ENCODE measurements around the gene PDCL2. TPM values are rescaled to one million over a fixed set of nuclear protein-coding genes. Genes with fewer than 3 reads are reported as not detected.

The PDCL2 gene
- total and polyA plus RNA-seq, 2 donors (not counting 1 experiment from before 2014, with no cell fraction given): not detected

DNA sequence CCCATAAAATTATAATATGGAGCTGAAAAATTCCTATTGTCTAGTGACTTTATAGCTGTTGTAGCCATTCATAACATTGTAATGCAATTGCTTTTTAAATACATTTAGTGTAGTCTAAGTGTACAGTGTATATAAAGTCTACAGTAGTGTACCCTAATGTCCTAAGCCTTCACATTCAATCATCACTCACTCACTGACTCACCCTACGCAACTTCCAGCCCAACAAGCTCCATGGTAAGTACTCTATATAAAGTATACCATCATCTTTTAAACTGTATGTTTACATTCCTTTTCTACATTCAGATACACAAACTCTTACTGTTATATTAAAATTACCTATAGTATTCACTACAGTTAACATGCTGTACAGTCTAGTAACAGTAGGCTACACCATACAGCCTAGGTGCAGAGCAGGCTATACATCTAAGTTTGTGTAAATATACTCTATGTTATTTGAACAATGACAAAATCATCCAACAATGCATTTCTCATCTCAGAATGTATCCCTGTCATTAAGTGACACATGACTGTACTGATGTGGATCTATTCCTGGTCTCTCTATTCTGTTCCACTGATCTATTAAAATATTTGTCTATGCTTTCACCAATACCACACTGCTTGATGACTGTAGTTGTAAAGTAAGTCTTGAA is 79.0 kb downstream of the PDCL2 start:
- no peak overlapping the region for H3K4me3 ChIP-seq (replicated peaks in 1 of 4; ENCODE audit: control extremely low read depth in 1 of 4, insufficient read depth in 1 of 4, low read depth in 3 of 4, low read length in 4 of 4)
- H3K4me1 ChIP-seq (ENCODE audit: control insufficient read depth, extremely low read depth, insufficient read depth, low read length): no peaks in the 10 kb centered on the region
- H4K20me1 ChIP-seq (ENCODE audit: control insufficient read depth, extremely low read depth, insufficient read depth, low read length): no peaks in the 10 kb centered on the region
- no peak overlapping the region for H3K4me2 ChIP-seq (ENCODE audit: extremely low read depth, insufficient read depth, low read length)
- H3K36me3 ChIP-seq (ENCODE audit: control insufficient read depth, insufficient read depth, low read length): no peaks in the 10 kb centered on the region
- DNase-seq (ENCODE audit: low read depth in 2 of 2): peak in 1 of 2 donors; percentile 31
- no peak for TF ChIP-seq EZH2 (IDR thresholded peaks at IDR 0.05; ENCODE audit: low read length, missing control alignments)
- TF ChIP-seq, protein P1, sequence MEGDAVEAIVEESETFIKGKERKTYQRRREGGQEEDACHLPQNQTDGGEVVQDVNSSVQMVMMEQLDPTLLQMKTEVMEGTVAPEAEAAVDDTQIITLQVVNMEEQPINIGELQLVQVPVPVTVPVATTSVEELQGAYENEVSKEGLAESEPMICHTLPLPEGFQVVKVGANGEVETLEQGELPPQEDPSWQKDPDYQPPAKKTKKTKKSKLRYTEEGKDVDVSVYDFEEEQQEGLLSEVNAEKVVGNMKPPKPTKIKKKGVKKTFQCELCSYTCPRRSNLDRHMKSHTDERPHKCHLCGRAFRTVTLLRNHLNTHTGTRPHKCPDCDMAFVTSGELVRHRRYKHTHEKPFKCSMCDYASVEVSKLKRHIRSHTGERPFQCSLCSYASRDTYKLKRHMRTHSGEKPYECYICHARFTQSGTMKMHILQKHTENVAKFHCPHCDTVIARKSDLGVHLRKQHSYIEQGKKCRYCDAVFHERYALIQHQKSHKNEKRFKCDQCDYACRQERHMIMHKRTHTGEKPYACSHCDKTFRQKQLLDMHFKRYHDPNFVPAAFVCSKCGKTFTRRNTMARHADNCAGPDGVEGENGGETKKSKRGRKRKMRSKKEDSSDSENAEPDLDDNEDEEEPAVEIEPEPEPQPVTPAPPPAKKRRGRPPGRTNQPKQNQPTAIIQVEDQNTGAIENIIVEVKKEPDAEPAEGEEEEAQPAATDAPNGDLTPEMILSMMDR (conservative IDR thresholded peaks at IDR 0.05 in 1 of 2, IDR thresholded peaks at IDR 0.05 in 1 of 2; ENCODE audit: low read depth in 1 of 2, low read length in 2 of 2): no peak
- H3K27ac ChIP-seq (ENCODE audit: insufficient read depth, low read length): no peak overlapping the region
- H3K9ac ChIP-seq (ENCODE audit: insufficient read depth, low read length): no peak overlapping the region
- H3K79me2 ChIP-seq (ENCODE audit: control insufficient read depth, insufficient read depth, low read length): peaks cover 4% of the 10 kb centered on the region
- no peaks in the 10 kb centered on the region for H3K9me3 ChIP-seq (ENCODE audit: control insufficient read depth, insufficient read depth, low read depth, low read length)
- H3K27me3 ChIP-seq (ENCODE audit: control insufficient read depth, insufficient read depth, low read length): no peaks in the 10 kb centered on the region
- H2AFZ ChIP-seq (ENCODE audit: low read length): no peak overlapping the region

DNA sequence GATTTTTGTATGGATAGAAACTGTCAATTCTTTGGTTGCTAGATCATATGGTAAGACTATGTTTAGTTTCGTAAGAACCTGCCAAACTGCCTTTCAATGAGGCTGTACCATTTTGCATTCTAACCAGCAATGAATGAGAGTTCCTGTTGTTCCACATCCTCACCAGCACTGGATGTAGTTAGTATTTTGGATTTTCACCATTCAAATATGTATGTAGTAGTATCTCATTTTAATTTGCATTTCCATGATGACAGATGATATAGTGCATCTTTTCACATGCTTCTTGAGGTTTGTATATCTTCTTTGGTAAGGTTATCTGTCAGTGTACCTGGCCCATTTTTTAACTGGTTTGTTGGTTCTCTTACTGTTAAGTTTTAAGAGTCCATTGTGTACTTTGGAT is 80.0 kb downstream of the PDCL2 start:
- Histone ChIP-seq H3K4me2 (ENCODE audit: extremely low read depth, insufficient read depth, low read length) (no peak overlapping the region), H3K9ac (ENCODE audit: insufficient read depth, low read length) (no peak overlapping the region), H3K4me1 (ENCODE audit: control insufficient read depth, extremely low read depth, insufficient read depth, low read length) (no peaks in the 10 kb centered on the region), H4K20me1 (ENCODE audit: control insufficient read depth, extremely low read depth, insufficient read depth, low read length) (no peaks in the 10 kb centered on the region), H3K36me3 (ENCODE audit: control insufficient read depth, insufficient read depth, low read length) (peaks cover under 1% of the 10 kb centered on the region), H3K27me3 (ENCODE audit: control insufficient read depth, insufficient read depth, low read length) (no peaks in the 10 kb centered on the region), H2AFZ (ENCODE audit: low read length) (no peak overlapping the region), H3K79me2 (ENCODE audit: control insufficient read depth, insufficient read depth, low read length) (peaks cover 4% of the 10 kb centered on the region), H3K9me3 (ENCODE audit: control insufficient read depth, insufficient read depth, low read depth, low read length) (no peaks in the 10 kb centered on the region), H3K27ac (ENCODE audit: insufficient read depth, low read length) (no peak overlapping the region), H3K4me3 (replicated peaks in 1 of 4; ENCODE audit: control extremely low read depth in 1 of 4, insufficient read depth in 1 of 4, low read depth in 3 of 4, low read length in 4 of 4) (no peak overlapping the region)
- TF ChIP-seq, protein P1 (conservative IDR thresholded peaks at IDR 0.05 in 1 of 2, IDR thresholded peaks at IDR 0.05 in 1 of 2; ENCODE audit: low read depth in 1 of 2, low read length in 2 of 2): no peak
- TF ChIP-seq EZH2 (IDR thresholded peaks at IDR 0.05; ENCODE audit: low read length, missing control alignments): no peak
- DNase-seq (ENCODE audit: low read depth in 2 of 2): no peak

DNA sequence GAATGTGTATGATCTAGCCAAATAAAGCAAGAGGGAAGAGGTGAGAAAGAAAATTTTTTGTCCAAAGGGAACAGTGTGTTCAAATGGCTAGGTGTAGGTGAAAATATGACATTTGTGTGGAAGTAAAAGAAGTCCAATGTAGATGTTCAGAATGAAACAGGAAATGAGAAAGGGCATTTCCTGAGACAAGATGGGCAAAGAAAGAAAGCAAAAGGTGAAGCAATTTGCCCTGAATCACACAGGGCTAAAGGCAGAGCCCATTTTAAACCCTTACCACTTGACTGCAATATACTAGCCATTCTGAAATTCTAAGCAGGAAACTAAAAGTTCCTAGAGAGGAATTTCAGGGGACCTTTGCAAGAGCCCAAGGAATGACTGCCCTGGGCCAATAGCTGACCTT is 81.4 kb downstream of the PDCL2 start:
- Histone ChIP-seq H3K27me3 (ENCODE audit: control insufficient read depth, insufficient read depth, low read length) (no peaks in the 10 kb centered on the region), H3K79me2 (ENCODE audit: control insufficient read depth, insufficient read depth, low read length) (peaks cover 4% of the 10 kb centered on the region), H3K36me3 (ENCODE audit: control insufficient read depth, insufficient read depth, low read length) (peaks cover 1% of the 10 kb centered on the region), H3K4me1 (ENCODE audit: control insufficient read depth, extremely low read depth, insufficient read depth, low read length) (no peaks in the 10 kb centered on the region), H3K9ac (ENCODE audit: insufficient read depth, low read length) (no peak overlapping the region), H4K20me1 (ENCODE audit: control insufficient read depth, extremely low read depth, insufficient read depth, low read length) (no peaks in the 10 kb centered on the region), H2AFZ (ENCODE audit: low read length) (no peak overlapping the region), H3K4me2 (ENCODE audit: extremely low read depth, insufficient read depth, low read length) (no peak overlapping the region), H3K9me3 (ENCODE audit: control insufficient read depth, insufficient read depth, low read depth, low read length) (no peaks in the 10 kb centered on the region), H3K4me3 (replicated peaks in 1 of 4; ENCODE audit: control extremely low read depth in 1 of 4, insufficient read depth in 1 of 4, low read depth in 3 of 4, low read length in 4 of 4) (no peak overlapping the region), H3K27ac (ENCODE audit: insufficient read depth, low read length) (no peak overlapping the region)
- TF ChIP-seq, protein P1 (conservative IDR thresholded peaks at IDR 0.05 in 1 of 2, IDR thresholded peaks at IDR 0.05 in 1 of 2; ENCODE audit: low read depth in 1 of 2, low read length in 2 of 2): no peak
- TF ChIP-seq EZH2 (IDR thresholded peaks at IDR 0.05; ENCODE audit: low read length, missing control alignments): no peak
- no peak for DNase-seq (ENCODE audit: low read depth in 2 of 2)
